ENCODE data around the gene TNRC18. TPM values are rescaled to one million over a fixed set of nuclear protein-coding genes. Genes with fewer than 3 reads are reported as not detected.

The TNRC18 gene
- total and polyA plus RNA-seq, 9 of the 15 experiments (the other 6 are each of a cell fraction or from before 2014, with no cell fraction given), result 0.03 to 43.2 (median 18.0) TPM

DNA sequence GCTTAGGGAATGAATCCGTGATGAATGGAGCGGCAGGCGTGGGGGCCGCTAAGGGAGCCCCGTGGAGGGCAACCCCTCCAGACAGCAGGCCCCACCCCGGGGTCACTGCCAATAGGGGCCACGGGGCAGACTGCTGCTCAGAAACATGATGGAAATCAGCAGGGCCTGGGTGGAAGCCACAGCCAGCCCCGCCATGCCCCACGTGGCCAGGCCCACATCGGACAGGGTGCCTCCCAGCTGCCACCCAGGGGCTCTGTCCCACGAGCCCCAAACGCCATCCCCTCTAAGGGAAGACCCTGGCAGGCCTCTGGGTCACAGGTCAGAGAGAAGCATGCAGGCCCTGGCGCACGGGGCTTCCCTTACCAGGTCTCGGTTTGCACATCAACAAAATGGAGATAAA is 28.4 kb downstream of the TNRC18 start:
- TF ChIP-seq POLR2G (IDR thresholded peaks at IDR 0.05; ENCODE audit: low read depth, low read length) (peak; percentile 46; the same call in 1 of the 2 replicates), RBM14 (IDR thresholded peaks at IDR 0.05; ENCODE audit: borderline replicate concordance, insufficient read depth, low read depth, low read length) (no peak)
- Histone ChIP-seq H3K27ac (ENCODE audit: extremely low read depth, low read depth, low read length) (no peak overlapping the region), H3K9me1 (ENCODE audit: control insufficient read depth, insufficient read depth, low read length) (no peaks in the 10 kb centered on the region), H3K27me3 (ENCODE audit: control insufficient read depth in 2 of 2, insufficient read depth in 2 of 2, low read length in 2 of 2) (no peaks in the 10 kb centered on the region), H2AFZ (ENCODE audit: low read depth, low read length) (no peak overlapping the region), H4K20me1 (replicated peaks; ENCODE audit: control insufficient read depth, insufficient read depth, low read length) (no peaks in the 10 kb centered on the region), H3K9ac (ENCODE audit: insufficient read depth in 1 of 2, low read depth in 2 of 2, low read length in 2 of 2) (no peak overlapping the region), H3K36me3 (ENCODE audit: control insufficient read depth, insufficient read depth, low read length) (peaks cover 22% of the 10 kb centered on the region; the same call in 2 of the 3 replicates), H3K4me1 (replicated peaks in 1 of 2; ENCODE audit: control insufficient read depth in 2 of 2, insufficient read depth in 2 of 2, low read length in 2 of 2) (peaks cover 0 to 18% of the 10 kb centered on the region in 2 experiments; a peak in 1 of 5 replicates), H3K4me3 (no peak overlapping the region), H3K9me3 (replicated peaks; ENCODE audit: control insufficient read depth, insufficient read depth, low read depth, low read length) (no peaks in the 10 kb centered on the region), H3K79me2 (ENCODE audit: control insufficient read depth, insufficient read depth, low read length) (no peaks in the 10 kb centered on the region; the same call in 2 of the 3 replicates), H3K4me2 (ENCODE audit: insufficient read depth, low read length) (no peak overlapping the region)
- in situ Hi-C loops (cut with MboI), result no loop called here
- no peak for FAIRE-seq
- ATAC-seq, result no peak
- ChIA-PET CTCF (ENCODE audit: low intra/inter-chr PET ratio) (no interaction called here), POLR2A (no interaction called here)
- no peak for DNase-seq (ENCODE audit: extremely low read depth in 1 of 4, low spot score in 3 of 4)
- WGBS (ENCODE audit: insufficient coverage, low coverage, missing lambda C conversion rate), result 82% methylated on average over 15 of the region's 15 CpGs
- intact Hi-C loops (cut with micrococcal nuclease), result no loop called here
- no TSS peak for BruUV-seq (replicated peaks)

DNA sequence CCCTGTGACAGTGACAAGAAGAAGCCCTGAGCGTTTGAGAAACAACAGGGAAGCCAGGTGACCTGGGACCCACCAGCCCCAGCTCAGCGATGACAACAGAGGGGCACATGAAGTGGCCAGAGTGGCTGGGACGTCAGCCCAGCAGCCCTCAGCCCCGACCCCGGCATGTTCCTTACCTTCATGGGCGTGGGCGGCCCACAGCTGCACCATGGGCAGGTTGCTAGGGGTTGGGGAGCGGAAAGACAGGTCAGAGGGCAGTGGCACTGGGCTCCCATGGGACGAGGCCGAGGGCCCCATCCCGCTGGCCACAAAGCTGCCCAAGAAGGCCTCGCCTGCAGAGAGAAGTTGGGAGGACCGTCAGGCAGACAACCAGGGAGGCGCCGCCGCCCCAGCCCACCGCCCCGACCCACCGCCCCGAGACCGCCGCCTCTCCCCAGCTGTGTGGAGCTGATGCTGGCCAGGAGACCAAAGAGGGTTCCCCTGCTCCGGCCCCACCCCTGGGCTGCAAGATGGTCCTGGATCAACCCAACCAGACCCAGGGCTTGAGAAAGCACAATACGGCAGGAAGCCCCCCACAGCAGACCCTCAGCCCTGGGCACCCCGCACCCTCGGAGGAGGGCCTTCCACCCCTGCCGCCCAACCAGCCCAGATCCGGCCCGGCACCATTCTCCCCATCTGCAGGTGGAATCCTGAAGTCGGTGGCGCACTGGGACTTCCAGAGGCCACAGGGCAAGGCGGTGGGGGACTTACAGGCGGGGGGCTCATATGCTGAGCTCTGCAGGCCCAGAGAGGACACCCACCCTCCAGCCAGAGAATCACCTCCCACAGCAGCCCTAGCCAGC is 29.1 kb downstream of the TNRC18 start:
- Histone ChIP-seq H4K20me1 (replicated peaks; ENCODE audit: control insufficient read depth, insufficient read depth, low read length) (no peaks in the 10 kb centered on the region), H3K4me1 (replicated peaks in 1 of 2; ENCODE audit: control insufficient read depth in 2 of 2, insufficient read depth in 2 of 2, low read length in 2 of 2) (peaks cover 0 to 18% of the 10 kb centered on the region in 2 experiments; a peak in 1 of 5 replicates), H3K36me3 (ENCODE audit: control insufficient read depth, insufficient read depth, low read length) (peaks cover 29% of the 10 kb centered on the region; the same call in 2 of the 3 replicates), H3K4me3 (no peak overlapping the region), H3K9me3 (replicated peaks; ENCODE audit: control insufficient read depth, insufficient read depth, low read depth, low read length) (no peaks in the 10 kb centered on the region), H3K27ac (ENCODE audit: extremely low read depth, low read depth, low read length) (no peak overlapping the region), H3K9ac (ENCODE audit: insufficient read depth in 1 of 2, low read depth in 2 of 2, low read length in 2 of 2) (no peak overlapping the region), H3K9me1 (ENCODE audit: control insufficient read depth, insufficient read depth, low read length) (no peaks in the 10 kb centered on the region), H3K4me2 (ENCODE audit: insufficient read depth, low read length) (no peak overlapping the region), H3K79me2 (ENCODE audit: control insufficient read depth, insufficient read depth, low read length) (no peaks in the 10 kb centered on the region; the same call in 2 of the 3 replicates), H2AFZ (ENCODE audit: low read depth, low read length) (no peak overlapping the region), H3K27me3 (ENCODE audit: control insufficient read depth in 2 of 2, insufficient read depth in 2 of 2, low read length in 2 of 2) (no peaks in the 10 kb centered on the region)
- no peak for FAIRE-seq
- CTCF ChIA-PET (ENCODE audit: low intra/inter-chr PET ratio), result no interaction called here
- 85% methylated on average over 19 of the region's 33 CpGs for WGBS (ENCODE audit: insufficient coverage, low coverage, missing lambda C conversion rate)
- TF ChIP-seq ATF1 (CRISPR knock-in tag; IDR thresholded peaks at IDR 0.05), result no peak
- no peak for TF ChIP-seq ATF1 (tag; IDR thresholded peaks at IDR 0.05)
- TF ChIP-seq BACH1 (tag; IDR thresholded peaks at IDR 0.05), result no peak
- no peak for TF ChIP-seq MECOM (CRISPR knock-in tag; IDR thresholded peaks at IDR 0.05)
- TF ChIP-seq POLR2G (IDR thresholded peaks at IDR 0.05; ENCODE audit: low read depth, low read length), result peak; percentile 40; the same call in 1 of the 2 replicates
- TF ChIP-seq POU5F1 (IDR thresholded peaks at IDR 0.05; ENCODE audit: borderline replicate concordance, low read depth, low read length, partially characterized antibody), result no peak
- TF ChIP-seq ZNF41 (CRISPR knock-in tag; conservative IDR thresholded peaks at IDR 0.05), result no peak
- POLR2A ChIA-PET, result interaction anchor here (0.8 to 1.2 kb wide), 3 partner anchors 12 to 22 kb away, joined by 3 read pairs; no protein-coding TSS in a partner anchor
- intact Hi-C loops (cut with micrococcal nuclease), result no loop called here
- in situ Hi-C loops (cut with MboI), result no loop called here
- ATAC-seq, result no peak
- BruUV-seq (replicated peaks), result no TSS peak
- DNase-seq (ENCODE audit: extremely low read depth in 1 of 4, low spot score in 3 of 4), result no peak
